K562 (cell line): ENCODE data around the gene RBM20. TPM values are rescaled to one million over a fixed set of nuclear protein-coding genes. Genes with fewer than 3 reads are reported as not detected.

ENCODE experiments used
- ADNP ChIP-seq: fragments of 200-800 bp; sonication (Bioruptor generic); IDR thresholded peaks from 2 replicates; pipeline ENCODE4 v1.6.1; 2016; ENCODE audit warnings: missing genetic modification characterization, missing compliant biosample characterization
- BRCA1 ChIP-seq, 2 experiments: fragments of 450-650 bp in 1 of 2; sonication (generic) in 1 of 2; formaldehyde crosslinking in 1 of 2; IDR thresholded peaks; 2 replicates each; pipeline versions ENCODE4 v1.5.0 to v1.6.1; 2017 to 2020; ENCODE audit warnings: mild to moderate bottlenecking in 1 of 2, missing genetic modification reagents in 1 of 2
- BRD4 ChIP-seq: fragments of 200-600 bp; sonication (generic); IDR thresholded peaks from 2 replicates; pipeline ENCODE4 v1.6.1; 2017; ENCODE audit warnings: inconsistent platforms
- CHD7 ChIP-seq: fragments of 200-600 bp; sonication (generic); IDR thresholded peaks from one replicate; pipeline ENCODE4 v1.6.1; 2012; ENCODE audit warnings: mild to moderate bottlenecking, low read depth, low read length, inconsistent platforms
- GABPB2 ChIP-seq: fragments of 250-450 bp; sonication (Bioruptor Pico); conservative IDR thresholded peaks from 2 replicates; pipeline ENCODE4 v1.5.1; 2021; ENCODE audit warnings: mild to moderate bottlenecking
- HOMEZ ChIP-seq: fragments of 250-450 bp; sonication (Bioruptor Pico); IDR thresholded peaks from 2 replicates; pipeline ENCODE4 v1.4.0; 2020; ENCODE audit warnings: mild to moderate bottlenecking, moderate library complexity
- NCOA1 ChIP-seq: fragments of 450-650 bp; IDR thresholded peaks from 2 replicates; pipeline ENCODE4 v1.6.1; 2016; ENCODE audit warnings: low read depth
- SMARCC2 ChIP-seq: fragments of 450-650 bp; IDR thresholded peaks from 2 replicates; pipeline ENCODE4 v1.6.1; 2017; ENCODE audit warnings: antibody characterized with exemption, moderate library complexity, mild to moderate bottlenecking, low read depth
- TEAD1 ChIP-seq, 2 experiments: fragments of 450-650 bp in 1 of 2; sonication (generic) in 1 of 2; formaldehyde crosslinking; IDR thresholded peaks; 2 replicates each; pipeline versions ENCODE4 v1.4.0 to v1.8.0; 2020 to 2022; ENCODE audit warnings: mild to moderate bottlenecking in 2 of 2, missing genetic modification reagents in 1 of 2
- ZEB2 ChIP-seq: fragments of 450-650 bp; IDR thresholded peaks from 2 replicates; pipeline ENCODE4 v1.6.1; 2016
- ZFPM2 ChIP-seq: fragments of 250-450 bp; sonication (Bioruptor Pico); IDR thresholded peaks from 2 replicates; pipeline ENCODE4 v1.5.1; 2022; ENCODE audit warnings: mild to moderate bottlenecking
- ZNF197 ChIP-seq: fragments of 200-800 bp; sonication (Bioruptor generic); IDR thresholded peaks from 2 replicates; pipeline ENCODE4 v1.6.1; 2016; ENCODE audit warnings: low read depth, missing genetic modification characterization, missing compliant biosample characterization
- ZNF551 ChIP-seq: fragments of 250-450 bp; sonication (Bioruptor Pico); IDR thresholded peaks from 2 replicates; pipeline ENCODE4 v1.5.0; 2021; ENCODE audit warnings: mild to moderate bottlenecking, moderate library complexity
- ZNF655 ChIP-seq: fragments of 250-450 bp; sonication (Bioruptor Pico); IDR thresholded peaks from 2 replicates; pipeline ENCODE4 v1.5.0; 2021
- ZSCAN29 ChIP-seq: fragments of 450-650 bp; IDR thresholded peaks from 2 replicates; pipeline ENCODE4 v1.6.1; 2017
- polyA plus RNA-seq, 8 experiments: library from polyadenylated mRNA; depleted of rRNA in 4 of 8; stranded (reverse) in 5 of 8; unstranded in 3 of 8; fragments of >200 nt; fragmentation: Nextera tagmentation in 2 of 8; fragmentation: Illumina TruSeq in 1 of 8; extraction: Ambion mirVana in 2 of 8; extraction: Trizol in 1 of 8; gene quantifications; 2 replicates each; pipeline versions ENCODE4 v1.2.1 to v1.2.3, GENCODE V29; 2011 to 2014; ENCODE audit warnings: inconsistent platforms in 1 of 8, missing spikeins in 1 of 8
- total RNA-seq, 7 experiments: library from RNA; depleted of rRNA in 6 of 7; stranded (reverse); fragments of >200 nt in 6 of 7; fragmentation: Illumina TruSeq in 2 of 7; extraction: Trizol in 2 of 7; gene quantifications; 2 replicates each; pipeline versions ENCODE4 v1.2.1 to v1.2.3, GENCODE V29; 2011 to 2021; ENCODE audit warnings: low replicate concordance in 1 of 7

RBM20 gene
- total and polyA plus RNA-seq, 9 of the 15 experiments (the other 6 are each of a cell fraction or from before 2014, with no cell fraction given), result 0.63 to 5.7 (median 3.2) TPM

GRCh38 chr10:110885932-110886674 is 242.0 kb downstream of the RBM20 start (continued):
- TF ChIP-seq CHD7, result no peak
- TF ChIP-seq ZFPM2, result no peak
- TF ChIP-seq SMARCC2, result no peak
- TF ChIP-seq ZSCAN29, result no peak
- TF ChIP-seq ADNP, result no peak
- TF ChIP-seq BRD4, result no peak
- TF ChIP-seq ZNF655, result no peak
- no peak for TF ChIP-seq NCOA1
- TF ChIP-seq GABPB2 (CRISPR knock-in tag), result no peak
- no peak for TF ChIP-seq ZNF197 (CRISPR knock-in tag)
- no peak for TF ChIP-seq TEAD1 (CRISPR knock-in tag; IDR thresholded peaks at IDR 0.05)
- no peak for TF ChIP-seq HOMEZ (CRISPR knock-in tag)
- no peak; the same call in 1 of the 2 replicates for TF ChIP-seq BRCA1 (IDR thresholded peaks at IDR 0.05)
- TF ChIP-seq BRCA1 (CRISPR knock-in tag; IDR thresholded peaks at IDR 0.05), result no peak
- peak; percentile 50; the same call in 1 of the 2 replicates for TF ChIP-seq ZEB2
- no peak for TF ChIP-seq ZNF551 (CRISPR knock-in tag)
